Measurements from ENCODE around the gene PDXDC1.
"Not testable (repeated sequence)": the region's sequence is repeated elsewhere in the genome, so short reads cannot be mapped to it uniquely, and the experiment has no call there.

The PDXDC1 gene

GRCh38 chr16:14974656-14975417, at the start of gene PDXDC1:
Gene PDXDC1, plus strand, starts transcription at chr16:14975026. Its CDS starts 174 bp downstream, at chr16:14975200.
- DNase-seq: peak; percentile 92 to 97 (median 95)

GRCh38 chr16:14928064-14928714, 46.6 kb upstream of the PDXDC1 start:
- DNase-seq: not testable (repeated sequence)

- not testable (repeated sequence) for DNase-seq
Measured at GRCh38 chr16:14929176-14929575, 45.6 kb upstream of the PDXDC1 start.

GRCh38 chr16:14930246-14930645, 44.6 kb upstream of the PDXDC1 start:
- not testable (repeated sequence) for DNase-seq

- not testable (repeated sequence) for DNase-seq
Measured at GRCh38 chr16:14930971-14931370, 43.9 kb upstream of the PDXDC1 start.

- DNase-seq: not testable (repeated sequence)
Measured at GRCh38 chr16:14932581-14933375, 42.0 kb upstream of the PDXDC1 start.

- not testable (repeated sequence) for DNase-seq
Measured at GRCh38 chr16:14937143-14937542, 37.7 kb upstream of the PDXDC1 start, which contains the start of gene NPIPA1. Gene NPIPA1, plus strand, starts transcription at chr16:14937443. Its CDS starts 0 bp downstream, at chr16:14937443.

- DNase-seq: not testable (repeated sequence)
Measured at GRCh38 chr16:14937994-14938393, 36.8 kb upstream of the PDXDC1 start.

GRCh38 chr16:14942686-14943085, 32.1 kb upstream of the PDXDC1 start:
- DNase-seq: not testable (repeated sequence)

- DNase-seq: no peak
Measured at GRCh38 chr16:14955546-14956231, 19.1 kb upstream of the PDXDC1 start.

- DNase-seq: no peak
Measured at GRCh38 chr16:14957576-14958322, 17.1 kb upstream of the PDXDC1 start.

- DNase-seq: no peak
Measured at GRCh38 chr16:14958323-14958600, 16.6 kb upstream of the PDXDC1 start.

GRCh38 chr16:14958970-14959369, 15.9 kb upstream of the PDXDC1 start:
- no peak for DNase-seq

- DNase-seq: no peak
Measured at GRCh38 chr16:14961405-14962186, 13.2 kb upstream of the PDXDC1 start.

- no peak for DNase-seq
Measured at GRCh38 chr16:14963281-14964173, 11.3 kb upstream of the PDXDC1 start.

GRCh38 chr16:14965328-14965727, 9.5 kb upstream of the PDXDC1 start:
- DNase-seq: no peak

- DNase-seq: not testable (repeated sequence)
Measured at GRCh38 chr16:14969795-14970194, 5.0 kb upstream of the PDXDC1 start.

- DNase-seq: not testable (repeated sequence)
Measured at GRCh38 chr16:14971621-14972228, 3.1 kb upstream of the PDXDC1 start.

- DNase-seq: not testable (repeated sequence)
Measured at GRCh38 chr16:14973785-14974322, 972 bp upstream of the PDXDC1 start.

GRCh38 chr16:14974331-14974655, 533 bp upstream of the PDXDC1 start:
- DNase-seq: not testable (repeated sequence)

Measured in activated CD4-positive, CD25-positive, alpha-beta regulatory T cell (primary cell).